Kidney (tissue), 14 donors: ENCODE measurements around the gene LILRA2. TPM values are rescaled to one million over a fixed set of nuclear protein-coding genes. Genes with fewer than 3 reads are reported as not detected.

Experiments
- DNase-seq, 5 donors: peaks; one replicate each; pipeline ENCODE4 v3.0.0-alpha.2; 2013 to 2020
- FAIRE-seq: peaks from 2 replicates; lab custom pipeline; 2012; peaks lifted over from hg19 to GRCh38; lab: Jason Lieb, UNC
- H3K27ac ChIP-seq, 2 donors: one replicate each; pipeline ENCODE4 v1.7.0; 2013; ENCODE audit warnings: low read depth in 2 of 2, low read length in 2 of 2, inconsistent platforms in 1 of 2
- H3K27me3 ChIP-seq: one replicate; pipeline ENCODE4 v1.7.1; 2013; ENCODE audit warnings: low read length, inconsistent platforms; ENCODE audit not compliant: control insufficient read depth, insufficient read depth
- H3K36me3 ChIP-seq, 3 donors: one replicate each; pipeline versions ENCODE4 v1.7.0 to v1.7.1; 2013; ENCODE audit warnings: low read length in 3 of 3, control low read depth in 1 of 3, inconsistent platforms in 1 of 3; ENCODE audit not compliant: insufficient read depth in 3 of 3, control insufficient read depth in 2 of 3
- H3K4me1 ChIP-seq, 3 donors: one replicate each; pipeline versions ENCODE4 v1.7.0 to v1.7.1; 2013; ENCODE audit warnings: low read length in 3 of 3, inconsistent platforms in 1 of 3, low read depth in 1 of 3; ENCODE audit not compliant: control insufficient read depth in 2 of 3, insufficient read depth in 2 of 3
- H3K4me3 ChIP-seq, 3 donors: one replicate each; pipeline versions ENCODE4 v1.7.0 to v1.8.1; 2013; ENCODE audit warnings: low read length in 3 of 3, control low read depth in 1 of 3, inconsistent platforms in 1 of 3
- H3K9ac ChIP-seq, 3 donors: one replicate each; pipeline versions ENCODE4 v1.7.0 to v1.7.1; 2013; ENCODE audit warnings: low read length in 3 of 3, control low read depth in 1 of 3, inconsistent platforms in 1 of 3
- H3K9me3 ChIP-seq, 3 donors: one replicate each; pipeline versions ENCODE4 v1.7.0 to v1.7.1; 2013; ENCODE audit warnings: low read length in 3 of 3, control low read depth in 1 of 3, inconsistent platforms in 1 of 3; ENCODE audit not compliant: control insufficient read depth in 2 of 3, insufficient read depth in 1 of 3
- intact Hi-C: fragments of 100-400 bp; cut with DNase I; formaldehyde crosslinking; loops from one replicate; pipeline ENCODE4 v1.11.1; 2022
- polyA plus RNA-seq: library from polyadenylated mRNA; stranded (reverse); fragments of 350-450 nt; fragmentation: Illumina TruSeq; extraction: RNeasy Lipid Tissue Mini Kit (QIAGEN cat#74804); gene quantifications from one replicate; pipeline ENCODE4 v1.2.3, GENCODE V29; 2014; ENCODE audit warnings: low read depth, low replicate concordance; ENCODE audit not compliant: insufficient read depth
- total RNA-seq: library from RNA; stranded (reverse); fragmentation: NEBNext Ultra II Directional; extraction: Animal tissue kit (Norgen Biotek cat#: 25700); gene quantifications from one replicate; pipeline ENCODE4 v1.2.1, GENCODE V29; 2021
- TF ChIP-seq, protein P1 (sequence below): IDR thresholded peaks from 3 replicates; pipeline ENCODE4 v1.5.1; 2012; ENCODE audit warnings: mild to moderate bottlenecking, moderate library complexity, borderline replicate concordance; ENCODE audit not compliant: insufficient read depth; ENCODE audit errors: extremely low read depth
- donor health status: control.
- donor health status: control.
- donor health status: control.
- donor health status: control.
- donor health status: control.
- donor health status: DM: yes; HTN: yes; CAD: no.
- donor health status: Normal renal cell carcinoma (clear cell type).

LILRA2 gene
- total and polyA plus RNA-seq, 2 donors from 2014 or later = 2.1 to 4.2 TPM

DNA sequence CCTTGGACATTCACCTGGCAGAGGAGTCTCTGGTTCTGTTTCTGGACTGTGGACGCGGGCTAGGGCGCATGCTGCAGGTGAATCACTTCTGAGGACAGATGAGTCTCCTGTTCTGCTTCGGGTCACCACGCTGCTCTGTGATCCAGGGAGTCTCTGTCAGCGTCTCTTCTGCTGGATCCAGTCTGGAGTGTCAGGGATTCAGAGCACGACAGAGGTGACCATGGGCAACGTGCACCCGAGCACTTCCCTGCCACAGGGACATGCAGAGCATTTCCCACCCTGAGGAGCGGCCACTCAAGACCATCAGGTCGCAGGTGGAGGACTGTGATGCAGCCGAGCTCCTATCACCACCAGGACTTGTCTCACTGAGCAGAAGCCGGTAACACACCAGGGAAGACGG is 24.4 kb upstream of the LILRA2 start:
- Histone ChIP-seq H3K4me3 (no peak overlapping the region), H3K9me3 (no peaks in the 10 kb centered on the region), H3K4me1 (no peaks in the 10 kb centered on the region), H3K36me3 (no peaks in the 10 kb centered on the region), H3K27me3 (no peaks in the 10 kb centered on the region), H3K9ac (no peak overlapping the region), H3K27ac (no peak overlapping the region)
- DNase-seq (no peak), FAIRE-seq (no peak)
- intact Hi-C loops = no loop called here
- TF ChIP-seq, protein P1, sequence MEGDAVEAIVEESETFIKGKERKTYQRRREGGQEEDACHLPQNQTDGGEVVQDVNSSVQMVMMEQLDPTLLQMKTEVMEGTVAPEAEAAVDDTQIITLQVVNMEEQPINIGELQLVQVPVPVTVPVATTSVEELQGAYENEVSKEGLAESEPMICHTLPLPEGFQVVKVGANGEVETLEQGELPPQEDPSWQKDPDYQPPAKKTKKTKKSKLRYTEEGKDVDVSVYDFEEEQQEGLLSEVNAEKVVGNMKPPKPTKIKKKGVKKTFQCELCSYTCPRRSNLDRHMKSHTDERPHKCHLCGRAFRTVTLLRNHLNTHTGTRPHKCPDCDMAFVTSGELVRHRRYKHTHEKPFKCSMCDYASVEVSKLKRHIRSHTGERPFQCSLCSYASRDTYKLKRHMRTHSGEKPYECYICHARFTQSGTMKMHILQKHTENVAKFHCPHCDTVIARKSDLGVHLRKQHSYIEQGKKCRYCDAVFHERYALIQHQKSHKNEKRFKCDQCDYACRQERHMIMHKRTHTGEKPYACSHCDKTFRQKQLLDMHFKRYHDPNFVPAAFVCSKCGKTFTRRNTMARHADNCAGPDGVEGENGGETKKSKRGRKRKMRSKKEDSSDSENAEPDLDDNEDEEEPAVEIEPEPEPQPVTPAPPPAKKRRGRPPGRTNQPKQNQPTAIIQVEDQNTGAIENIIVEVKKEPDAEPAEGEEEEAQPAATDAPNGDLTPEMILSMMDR = no peak

DNA sequence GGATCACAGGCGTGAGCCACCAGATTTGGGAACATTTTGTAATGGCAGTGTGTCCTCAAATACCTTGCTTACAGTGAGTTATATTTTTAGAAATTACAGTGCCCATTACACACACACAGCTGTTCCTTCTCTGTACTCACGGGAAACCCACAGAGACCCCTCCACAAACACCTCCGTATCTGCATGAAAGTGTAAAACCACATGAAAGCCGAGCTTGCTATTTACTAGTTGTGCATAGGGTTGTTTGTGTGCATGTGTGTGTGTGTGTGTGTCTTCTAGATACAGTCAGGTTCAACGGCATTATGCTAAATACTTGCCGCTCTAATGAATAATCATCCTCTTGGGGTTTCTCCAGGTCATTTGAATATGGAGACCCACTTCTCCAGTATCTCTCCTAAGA is 22.3 kb upstream of the LILRA2 start:
- FAIRE-seq (no peak), DNase-seq (no peak)
- no peak overlapping the region for H3K9ac ChIP-seq
- H3K4me1 ChIP-seq = no peaks in the 10 kb centered on the region
- no peak overlapping the region for H3K4me3 ChIP-seq
- H3K27ac ChIP-seq = no peak overlapping the region
- H3K36me3 ChIP-seq = no peaks in the 10 kb centered on the region
- no peaks in the 10 kb centered on the region for H3K9me3 ChIP-seq
- TF ChIP-seq, protein P1 = no peak
- intact Hi-C loops = no loop called here
- no peaks in the 10 kb centered on the region for H3K27me3 ChIP-seq

DNA sequence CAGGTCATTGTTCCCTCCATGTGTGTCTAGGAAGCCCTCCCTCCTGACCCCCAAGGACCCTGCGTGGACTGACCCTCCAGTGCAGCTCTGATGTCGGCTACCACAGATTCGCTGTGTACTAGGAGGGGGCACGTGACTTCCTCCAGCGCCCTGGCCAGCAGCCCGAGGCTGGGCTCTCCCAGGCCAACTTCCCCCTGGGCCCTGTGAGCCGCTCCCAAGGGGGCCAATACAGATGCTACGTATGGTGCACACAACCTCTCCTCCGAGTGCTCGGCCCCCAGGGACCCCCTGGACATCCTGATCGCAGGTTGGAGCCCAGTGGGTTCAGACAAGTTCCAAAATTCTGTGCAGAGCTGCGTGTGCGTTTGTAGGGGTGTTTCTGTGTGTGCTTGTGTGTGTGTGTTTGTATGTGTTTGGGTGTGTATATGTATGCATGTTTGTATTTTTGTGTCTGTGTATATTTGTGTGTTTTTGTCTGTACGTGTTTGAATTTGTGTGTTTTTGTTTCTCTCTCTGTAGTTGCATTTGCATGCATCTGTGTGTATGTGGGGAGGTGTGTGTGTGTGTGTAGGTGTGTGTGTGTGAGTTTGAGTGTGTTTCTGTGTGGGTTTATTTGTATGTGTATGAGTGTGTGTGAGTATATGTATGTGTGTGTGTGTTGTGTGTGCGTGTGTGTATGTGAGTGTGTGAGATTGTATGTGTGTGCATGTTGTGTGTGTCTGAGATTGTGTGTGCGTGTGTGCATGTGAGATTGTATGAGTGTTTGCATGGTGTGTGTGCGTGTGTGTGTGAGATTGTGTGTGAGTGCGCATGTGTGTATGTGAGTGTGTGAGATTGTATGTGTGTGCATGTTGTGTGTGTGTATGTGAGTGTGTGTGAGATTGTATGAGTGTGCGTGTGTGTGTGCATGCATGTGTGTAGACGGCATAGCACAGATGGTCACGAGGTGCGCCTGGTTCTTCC is 21.4 kb upstream of the LILRA2 start:
- DNase-seq (no peak), FAIRE-seq (no peak)
- Histone ChIP-seq H3K4me1 (no peaks in the 10 kb centered on the region), H3K9ac (no peak overlapping the region), H3K36me3 (no peaks in the 10 kb centered on the region), H3K27ac (no peak overlapping the region), H3K4me3 (no peak overlapping the region), H3K9me3 (no peaks in the 10 kb centered on the region), H3K27me3 (no peaks in the 10 kb centered on the region)
- intact Hi-C loops = no loop called here
- TF ChIP-seq, protein P1 = no peak
